ENCODE measurements around the gene TSPAN18.

Gene TSPAN18

DNA sequence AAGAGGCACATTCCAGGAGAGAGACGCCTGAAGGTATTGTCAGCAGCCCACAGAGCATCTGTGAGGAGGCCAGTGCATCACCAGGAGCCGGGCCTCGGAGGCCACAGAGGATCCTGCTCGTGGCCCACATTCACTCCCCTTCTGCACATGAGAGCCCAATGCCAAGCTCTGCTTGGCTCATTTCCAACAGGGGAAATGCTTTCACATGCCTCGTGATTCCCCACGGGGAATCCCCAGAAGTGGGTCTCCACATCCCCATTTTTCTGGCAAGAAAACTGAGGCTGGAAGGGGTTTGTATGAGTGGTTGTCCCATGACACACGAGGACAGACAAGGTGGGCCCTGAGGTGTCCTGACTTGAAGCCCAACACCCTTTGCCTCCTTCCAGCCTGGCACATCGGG is 189.6 kb downstream of the TSPAN18 start:
- no peak for DNase-seq (ENCODE audit: low read depth in 2 of 2)

GRCh38 chr11:44916801-44917385 is 190.1 kb downstream of the TSPAN18 start:
- DNase-seq (ENCODE audit: low read depth in 2 of 2): no peak

DNA sequence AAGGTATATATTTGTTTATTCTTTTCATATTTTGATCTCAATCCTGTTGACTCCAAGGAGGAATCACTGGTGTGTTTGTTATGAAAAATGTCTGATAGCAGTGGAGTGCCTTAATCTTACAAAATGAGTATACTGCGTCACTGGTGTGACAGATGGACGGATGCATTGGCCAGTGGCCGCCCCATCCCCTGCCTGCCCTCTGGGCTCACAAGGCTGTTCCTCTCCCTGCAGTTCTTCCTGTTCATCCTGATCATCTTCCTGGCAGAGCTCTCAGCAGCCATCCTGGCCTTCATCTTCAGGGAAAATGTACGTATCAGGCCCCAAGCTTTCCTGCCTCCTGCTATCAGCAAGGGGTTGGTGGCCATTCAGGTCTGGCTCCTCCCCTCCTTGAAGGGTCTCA is 191.0 kb downstream of the TSPAN18 start:
- DNase-seq (ENCODE audit: low read depth in 2 of 2): no peak

GRCh38 chr11:44920451-44920850 is 193.7 kb downstream of the TSPAN18 start:
- DNase-seq (ENCODE audit: low read depth in 2 of 2): no peak

DNA sequence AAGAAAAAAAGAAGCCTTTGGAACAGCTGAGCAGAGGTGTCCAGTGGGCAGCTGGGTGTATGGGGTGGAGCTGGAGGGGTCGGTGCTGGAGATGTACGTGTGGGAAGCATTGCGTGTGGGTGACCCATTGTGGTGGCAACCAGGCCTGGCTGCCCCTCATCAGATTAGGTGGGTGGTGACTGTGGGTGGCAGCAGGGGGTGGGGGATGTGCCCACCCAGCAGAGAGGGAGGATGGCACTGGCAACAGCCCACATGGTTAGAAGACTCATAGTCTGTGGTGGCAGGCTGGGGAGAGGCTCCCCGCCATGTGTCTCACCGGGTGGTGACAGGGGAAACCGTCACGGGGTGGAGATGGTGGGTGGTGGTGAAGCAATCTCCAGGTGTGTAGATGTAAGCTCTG is 196.4 kb downstream of the TSPAN18 start:
- DNase-seq (ENCODE audit: low read depth in 2 of 2): no peak

GRCh38 chr11:44923806-44924205 is 197.0 kb downstream of the TSPAN18 start:
- no peak for DNase-seq (ENCODE audit: low read depth in 2 of 2)

- DNase-seq (ENCODE audit: low read depth in 2 of 2): no peak
Observed at GRCh38 chr11:44926036-44926435, 199.3 kb downstream of the TSPAN18 start.

- DNase-seq (ENCODE audit: low read depth in 2 of 2): peak; percentile 35 to 65
Observed at GRCh38 chr11:44927174-44927661, 200.5 kb downstream of the TSPAN18 start.

- DNase-seq (ENCODE audit: low read depth in 2 of 2): no peak
Observed at GRCh38 chr11:44928144-44928543, 201.4 kb downstream of the TSPAN18 start.

- no peak for DNase-seq (ENCODE audit: low read depth in 2 of 2)
Observed at GRCh38 chr11:44928816-44929215, 202.1 kb downstream of the TSPAN18 start.

DNA sequence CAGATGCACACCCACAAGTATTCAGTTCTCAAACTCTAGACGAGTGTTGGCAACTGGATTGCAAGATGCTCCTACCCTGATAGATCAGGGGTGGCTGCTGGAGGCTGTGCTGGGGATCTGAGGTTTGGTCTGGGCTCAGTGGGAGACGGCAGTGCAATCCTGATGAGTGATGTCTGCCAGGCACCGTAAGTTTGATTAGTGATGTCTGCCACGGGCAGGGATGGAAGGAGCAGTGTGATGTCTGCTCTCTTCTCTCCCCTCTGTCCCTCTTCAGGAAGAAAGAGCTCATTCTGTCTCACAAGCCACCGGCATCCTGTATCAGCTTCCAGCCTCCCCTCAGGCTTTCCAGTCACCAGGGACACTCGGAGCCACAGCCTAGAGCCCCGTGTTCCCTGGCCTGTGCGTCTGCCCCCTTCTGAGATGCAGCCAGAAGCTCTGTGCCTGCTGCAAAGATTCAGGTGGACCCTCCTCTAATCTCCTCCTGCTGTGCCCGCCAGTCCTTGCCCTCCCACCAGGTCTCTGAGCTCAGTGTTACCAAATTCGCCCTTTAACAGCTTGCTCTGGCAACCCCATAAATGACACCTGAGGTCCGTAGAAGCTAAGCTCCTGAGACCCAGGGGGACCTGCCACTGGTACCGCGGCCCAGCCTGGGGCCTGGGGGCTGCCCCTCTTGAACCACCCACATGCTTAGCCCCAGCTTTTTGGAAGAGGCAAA is 204.0 kb downstream of the TSPAN18 start:
- DNase-seq (ENCODE audit: low read depth in 2 of 2): no peak

DNA sequence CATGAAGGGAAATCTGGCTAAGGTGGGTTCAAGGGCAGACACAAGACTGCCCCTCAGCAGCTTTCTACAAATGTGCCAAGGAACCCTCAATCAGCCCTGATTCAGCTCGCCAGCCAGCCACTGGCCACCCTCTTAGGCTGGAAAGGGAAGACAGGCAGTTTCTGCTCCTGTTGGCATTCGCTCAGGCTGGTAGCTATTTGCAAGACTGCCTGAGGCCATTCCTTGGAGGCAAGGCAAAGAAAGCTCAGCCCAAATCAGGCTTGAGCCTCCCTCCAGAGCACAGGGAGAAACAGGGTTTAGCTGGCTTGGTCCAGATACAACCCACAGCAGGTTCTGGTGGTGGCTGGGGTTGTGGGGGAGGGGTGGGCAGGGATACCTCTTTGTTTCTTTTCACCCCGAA is 204.7 kb downstream of the TSPAN18 start:
- no peak for DNase-seq (ENCODE audit: low read depth in 2 of 2)

- no peak for DNase-seq (ENCODE audit: low read depth in 2 of 2)
Observed at GRCh38 chr11:44934110-44934509, 207.3 kb downstream of the TSPAN18 start.

DNA sequence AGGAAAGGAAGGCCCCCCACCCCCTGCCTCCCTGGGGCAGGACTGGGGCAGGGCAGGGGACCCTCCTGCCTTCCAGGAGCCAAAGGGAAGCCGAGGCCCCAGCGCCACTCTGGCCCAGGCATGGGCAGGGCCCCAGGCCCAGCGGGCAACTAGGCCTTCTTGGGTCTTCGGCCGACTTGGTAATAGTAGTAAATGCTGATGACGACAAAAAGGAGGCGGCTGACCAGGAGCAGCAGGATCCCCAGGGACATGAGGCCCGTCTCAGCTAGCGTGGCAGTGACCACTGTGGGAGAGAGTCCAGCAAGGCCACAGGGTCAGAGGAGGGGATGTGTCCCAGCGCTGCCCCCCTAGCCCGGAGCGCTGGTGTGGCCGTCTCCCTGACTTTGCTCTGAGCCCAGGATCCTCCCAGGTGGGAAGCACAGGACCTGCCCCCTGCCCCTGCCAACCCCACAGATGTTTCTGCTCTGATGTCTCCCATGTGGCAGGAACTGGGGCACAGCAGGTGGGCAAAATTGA is 208.0 kb downstream of the TSPAN18 start:
- DNase-seq (ENCODE audit: low read depth in 2 of 2): no peak

DNA sequence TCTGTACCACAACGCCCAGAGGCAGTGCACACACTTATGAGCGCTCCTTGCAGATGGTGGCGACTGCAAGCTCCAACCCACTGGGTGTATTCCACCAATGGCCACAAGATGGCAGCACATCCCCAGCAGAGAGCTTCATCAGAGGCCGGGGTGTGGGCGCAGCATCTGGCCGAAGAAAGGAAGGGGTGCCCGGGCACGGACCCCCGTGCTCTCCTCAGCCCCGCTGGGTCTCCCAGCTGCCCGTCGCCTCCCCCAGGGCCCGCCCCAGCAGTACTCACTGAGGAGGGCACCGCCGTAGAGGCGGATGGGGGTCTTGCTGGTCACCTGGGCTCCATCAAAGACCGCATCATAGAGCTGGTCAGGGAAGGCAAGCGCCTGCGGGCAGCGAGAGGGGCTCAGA is 209.8 kb downstream of the TSPAN18 start:
- DNase-seq (ENCODE audit: low read depth in 2 of 2): peak; percentile 70 to 86

DNA sequence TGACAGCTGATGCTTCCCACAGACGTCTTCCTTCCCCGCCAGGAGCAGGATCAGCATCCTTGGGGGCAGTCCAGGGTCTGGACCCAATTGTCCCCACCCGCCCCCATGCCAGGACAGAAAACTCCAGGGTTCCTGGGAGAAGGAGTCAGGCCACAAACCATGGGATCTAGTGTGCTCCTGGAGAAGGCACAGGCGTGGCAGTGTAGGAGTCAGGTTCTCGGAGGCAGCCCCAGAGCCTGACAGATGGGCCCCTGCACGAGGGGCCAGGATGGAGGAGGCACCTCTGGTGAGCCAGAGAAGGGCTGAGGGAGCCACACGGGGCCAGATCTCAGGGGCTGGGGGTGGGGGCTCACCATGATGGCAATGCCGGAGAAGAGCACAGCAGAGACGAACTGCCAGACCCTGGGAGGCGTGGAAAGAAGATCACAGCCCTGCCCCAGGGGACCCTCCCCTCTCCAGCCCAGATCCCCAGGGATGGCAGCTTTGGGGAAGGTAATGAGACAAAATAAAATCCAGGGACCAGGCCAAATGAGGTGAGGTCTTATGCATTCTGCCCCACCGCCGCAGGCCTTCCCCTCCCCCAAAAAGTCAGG is 210.3 kb downstream of the TSPAN18 start:
- DNase-seq (ENCODE audit: low read depth in 2 of 2): no peak

GRCh38 chr11:44938066-44938691 is 211.4 kb downstream of the TSPAN18 start:
- no peak for DNase-seq (ENCODE audit: low read depth in 2 of 2)

GRCh38 chr11:44939673-44940395 is 213.1 kb downstream of the TSPAN18 start:
- no peak for DNase-seq (ENCODE audit: low read depth in 2 of 2)

DNA sequence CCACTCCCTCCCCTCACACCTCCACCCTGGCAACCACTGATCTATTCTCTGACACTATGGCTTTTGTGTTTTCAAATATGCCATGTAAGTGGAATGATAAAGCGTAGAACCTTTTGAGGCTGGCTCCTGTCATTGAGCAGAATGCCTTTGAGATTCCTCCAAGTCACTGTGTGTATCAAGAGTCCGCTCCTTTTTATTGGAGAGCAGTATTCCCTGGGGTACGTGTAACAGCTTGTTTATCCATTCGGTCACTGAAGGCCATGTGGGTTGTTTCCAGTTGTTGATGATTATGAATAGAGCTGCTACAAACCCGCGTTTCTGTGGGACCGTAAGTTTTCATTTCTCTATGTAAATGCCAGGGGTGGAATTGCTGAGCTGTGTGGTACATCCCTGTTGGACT is 213.6 kb downstream of the TSPAN18 start:
- no peak for DNase-seq (ENCODE audit: low read depth in 2 of 2)

DNA sequence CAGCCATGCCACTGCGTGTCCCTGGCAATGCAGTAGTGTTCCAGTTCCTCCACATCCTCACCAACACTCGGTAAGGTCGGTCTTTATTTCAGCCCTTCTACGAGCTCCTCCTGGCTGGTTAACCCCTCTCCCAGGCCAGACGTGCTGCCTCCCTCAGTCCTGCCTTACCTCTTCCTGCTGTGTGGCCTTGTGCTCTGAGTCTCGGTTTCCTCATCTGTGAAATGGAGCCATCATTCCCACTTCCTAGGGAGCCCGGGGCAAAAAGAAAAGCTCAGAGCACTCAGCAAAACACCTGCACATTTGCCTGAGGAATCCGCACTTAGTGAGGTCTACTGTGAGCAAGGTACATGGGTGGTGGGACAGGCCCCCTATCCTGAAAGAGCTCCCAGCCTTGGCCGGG is 214.1 kb downstream of the TSPAN18 start:
- DNase-seq (ENCODE audit: low read depth in 2 of 2): no peak

GRCh38 chr11:44941259-44942021 is 214.7 kb downstream of the TSPAN18 start:
- DNase-seq (ENCODE audit: low read depth in 2 of 2): no peak

Measured in stimulated activated CD4-positive, alpha-beta T cell treated with anti-CD3 and anti-CD28 coated beads, Interleukin-12 subunit alpha, Interleukin-12 subunit beta, amount 100 ng/mL, for 24 hours (primary cell).